HTR-8/SVneo (cell line): Measurements from ENCODE around the gene NEK4.

Experiments
- DNase-seq: peaks from one replicate; pipeline ENCODE4 v3.0.0; 2011; ENCODE audit warnings: low spot score, mixed read lengths; ENCODE audit not compliant: insufficient read length
- FAIRE-seq: peaks from 2 replicates; lab custom pipeline; 2011; peaks lifted over from hg19 to GRCh38; lab: Jason Lieb, UNC

Gene NEK4

GRCh38 chr3:52793702-52794611 is 23.2 kb upstream of the NEK4 start:
- no peak for FAIRE-seq
- DNase-seq: no peak

- DNase-seq (no peak), FAIRE-seq (no peak)
Measured at GRCh38 chr3:52792961-52793695, 22.4 kb upstream of the NEK4 start.

- DNase-seq (no peak), FAIRE-seq (no peak)
Measured at GRCh38 chr3:52792413-52792812, 21.7 kb upstream of the NEK4 start.

- FAIRE-seq (no peak), DNase-seq (no peak)
Measured at GRCh38 chr3:52791928-52792327, 21.2 kb upstream of the NEK4 start.

GRCh38 chr3:52791366-52791765 is 20.6 kb upstream of the NEK4 start:
- FAIRE-seq (no peak), DNase-seq (no peak)

- FAIRE-seq (no peak), DNase-seq (no peak)
Measured at GRCh38 chr3:52790741-52791140, 20.0 kb upstream of the NEK4 start.

GRCh38 chr3:52790337-52790736 is 19.6 kb upstream of the NEK4 start:
- no peak for DNase-seq
- no peak for FAIRE-seq

- DNase-seq (no peak), FAIRE-seq (no peak)
Measured at GRCh38 chr3:52789746-52790040, 19.0 kb upstream of the NEK4 start.

- no peak for DNase-seq
- FAIRE-seq: no peak
Measured at GRCh38 chr3:52788890-52789745, 18.4 kb upstream of the NEK4 start.

GRCh38 chr3:52787672-52788625 is 17.2 kb upstream of the NEK4 start:
- FAIRE-seq: no peak

GRCh38 chr3:52787246-52787645 is 16.5 kb upstream of the NEK4 start:
- FAIRE-seq: no peak

More at GRCh38 chr3:52787672-52788625, 17.2 kb upstream of the NEK4 start:
- no peak for DNase-seq

GRCh38 chr3:52786330-52787215 is 15.8 kb upstream of the NEK4 start:
- no peak for FAIRE-seq
- no peak for DNase-seq

More at GRCh38 chr3:52787246-52787645, 16.5 kb upstream of the NEK4 start:
- no peak for DNase-seq

GRCh38 chr3:52784931-52785590 is 14.3 kb upstream of the NEK4 start:
- DNase-seq (no peak), FAIRE-seq (no peak)

- no peak for FAIRE-seq
Measured at GRCh38 chr3:52784021-52784621, 13.4 kb upstream of the NEK4 start.

GRCh38 chr3:52783211-52783555 is 12.4 kb upstream of the NEK4 start:
- FAIRE-seq: no peak

More at GRCh38 chr3:52784021-52784621, 13.4 kb upstream of the NEK4 start:
- no peak for DNase-seq

GRCh38 chr3:52782412-52783210 is 11.9 kb upstream of the NEK4 start:
- no peak for FAIRE-seq
- no peak for DNase-seq

More at GRCh38 chr3:52783211-52783555, 12.4 kb upstream of the NEK4 start:
- DNase-seq: no peak

- FAIRE-seq (no peak), DNase-seq (no peak)
Measured at GRCh38 chr3:52781741-52782140, 11.0 kb upstream of the NEK4 start.
